OCI-LY3 (cell line): ENCODE results near the gene HNRNPL.

Experiments
- CTCF ChIP-seq: fragments of 200-600, 300-600 bp; sonication (generic); IDR thresholded peaks from 2 replicates; pipeline ENCODE4 v1.5.1; 2014; ENCODE audit warnings: antibody characterized with exemption, low read length, low read depth
- EZH2phosphoT487 ChIP-seq: fragments of 200-600 bp; shearing (Covaris generic); IDR thresholded peaks from 2 replicates; pipeline ENCODE4 v1.6.1; 2018; ENCODE audit warnings: antibody characterized with exemption, mixed run types, low read depth

GRCh38 chr19:38862321-38863059 lies 12.7 kb upstream of the HNRNPL start:
- TF ChIP-seq CTCF (no peak), EZH2phosphoT487 (no peak)
